ENCODE data around the gene HRG.
A peak's percentile ranks its signal among the peaks of the same experiment; 100 is the strongest.

GRCh38 chr3:186653080-186653707 lies 12.6 kb upstream of the HRG start:
- TF ChIP-seq, protein P1, sequence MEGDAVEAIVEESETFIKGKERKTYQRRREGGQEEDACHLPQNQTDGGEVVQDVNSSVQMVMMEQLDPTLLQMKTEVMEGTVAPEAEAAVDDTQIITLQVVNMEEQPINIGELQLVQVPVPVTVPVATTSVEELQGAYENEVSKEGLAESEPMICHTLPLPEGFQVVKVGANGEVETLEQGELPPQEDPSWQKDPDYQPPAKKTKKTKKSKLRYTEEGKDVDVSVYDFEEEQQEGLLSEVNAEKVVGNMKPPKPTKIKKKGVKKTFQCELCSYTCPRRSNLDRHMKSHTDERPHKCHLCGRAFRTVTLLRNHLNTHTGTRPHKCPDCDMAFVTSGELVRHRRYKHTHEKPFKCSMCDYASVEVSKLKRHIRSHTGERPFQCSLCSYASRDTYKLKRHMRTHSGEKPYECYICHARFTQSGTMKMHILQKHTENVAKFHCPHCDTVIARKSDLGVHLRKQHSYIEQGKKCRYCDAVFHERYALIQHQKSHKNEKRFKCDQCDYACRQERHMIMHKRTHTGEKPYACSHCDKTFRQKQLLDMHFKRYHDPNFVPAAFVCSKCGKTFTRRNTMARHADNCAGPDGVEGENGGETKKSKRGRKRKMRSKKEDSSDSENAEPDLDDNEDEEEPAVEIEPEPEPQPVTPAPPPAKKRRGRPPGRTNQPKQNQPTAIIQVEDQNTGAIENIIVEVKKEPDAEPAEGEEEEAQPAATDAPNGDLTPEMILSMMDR (IDR thresholded peaks at IDR 0.05; ENCODE audit: poor library complexity, severe bottlenecking) = no peak
- no peak for TF ChIP-seq RAD21 (conservative IDR thresholded peaks at IDR 0.05)
- peak; percentile 67 for TF ChIP-seq POLR2AphosphoS5 (IDR thresholded peaks at IDR 0.05)
- TF ChIP-seq SMC3 (conservative IDR thresholded peaks at IDR 0.05; ENCODE audit: poor library complexity) = no peak
- no peak for TF ChIP-seq REST (IDR thresholded peaks at IDR 0.05; ENCODE audit: borderline replicate concordance)
